Left kidney (tissue), 2 donors: ENCODE results near the gene MAP3K5. TPM values are rescaled to one million over a fixed set of nuclear protein-coding genes. Genes with fewer than 3 reads are reported as not detected.
A peak's percentile ranks its signal among the peaks of the same experiment; 100 is the strongest.

Experiments used
- DNase-seq: peaks from one replicate; pipeline ENCODE4 v3.0.0-alpha.2; 2013
- polyA plus RNA-seq: library from polyadenylated mRNA; unstranded; fragments of 120-200 nt; gene quantifications from one replicate; pipeline ENCODE4 v1.2.1, GENCODE V29; 2013; ENCODE audit not compliant: insufficient read length

Gene MAP3K5
- polyA plus RNA-seq, 1 donor: 7.4 TPM

DNA sequence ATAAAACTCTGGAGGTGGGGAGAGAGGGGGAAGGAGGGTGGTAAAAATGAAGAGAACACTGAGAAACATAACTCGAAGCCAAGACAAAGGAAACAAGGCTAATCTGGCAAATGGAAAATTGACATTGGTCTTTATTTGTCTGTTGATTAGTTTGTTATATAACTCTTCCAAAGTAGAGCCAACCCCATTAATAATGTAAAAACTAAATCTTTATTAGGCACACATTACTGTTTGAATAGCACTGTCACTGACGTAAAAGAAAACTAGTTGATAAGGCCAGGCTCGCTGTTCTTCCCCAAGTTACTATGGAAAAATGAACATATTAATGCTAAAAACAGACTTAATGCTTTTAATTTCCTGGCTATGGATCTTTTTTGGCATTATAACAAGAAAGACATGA is 110.0 kb downstream of the MAP3K5 start:
- no peak for DNase-seq

DNA sequence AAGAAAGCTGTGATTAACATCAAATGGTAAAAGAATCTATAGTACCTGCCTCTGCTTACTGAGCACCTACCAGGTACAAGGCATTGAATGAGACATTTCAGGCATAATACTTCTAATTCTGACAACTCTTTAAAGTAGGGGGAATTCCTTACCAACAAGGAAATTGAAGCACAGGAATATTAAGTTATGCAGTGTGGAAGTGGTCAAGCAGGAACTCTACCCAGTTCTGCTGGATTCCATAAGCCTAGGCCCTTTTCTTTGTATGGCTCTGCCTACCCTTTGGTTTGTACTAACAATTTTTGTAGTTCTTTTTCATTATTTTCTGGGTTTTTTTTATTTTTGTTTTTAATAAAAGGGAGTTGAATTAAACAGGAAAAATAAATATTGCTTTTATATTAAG is 114.5 kb downstream of the MAP3K5 start:
- peak; percentile 25 for DNase-seq

GRCh38 chr6:136677344-136677743 is 114.9 kb downstream of the MAP3K5 start:
- DNase-seq: no peak

DNA sequence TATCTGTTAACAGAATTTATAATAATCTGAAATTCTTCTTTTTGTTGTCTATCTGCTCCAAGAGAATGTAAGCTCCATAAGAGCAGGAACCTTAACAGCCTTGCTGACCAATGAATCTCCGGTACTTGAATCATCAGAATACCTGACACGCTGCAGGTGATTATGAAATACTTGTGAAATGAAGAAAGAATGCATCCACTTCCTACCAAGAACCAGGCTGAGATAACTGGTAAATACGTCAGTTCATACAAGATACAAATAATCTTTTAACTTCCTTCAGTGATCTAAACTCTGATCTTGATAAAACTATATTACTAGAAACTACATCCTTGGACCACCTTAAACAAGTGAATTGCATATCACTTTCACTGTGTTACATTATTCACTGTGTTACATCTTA is 116.2 kb downstream of the MAP3K5 start:
- no peak for DNase-seq

DNA sequence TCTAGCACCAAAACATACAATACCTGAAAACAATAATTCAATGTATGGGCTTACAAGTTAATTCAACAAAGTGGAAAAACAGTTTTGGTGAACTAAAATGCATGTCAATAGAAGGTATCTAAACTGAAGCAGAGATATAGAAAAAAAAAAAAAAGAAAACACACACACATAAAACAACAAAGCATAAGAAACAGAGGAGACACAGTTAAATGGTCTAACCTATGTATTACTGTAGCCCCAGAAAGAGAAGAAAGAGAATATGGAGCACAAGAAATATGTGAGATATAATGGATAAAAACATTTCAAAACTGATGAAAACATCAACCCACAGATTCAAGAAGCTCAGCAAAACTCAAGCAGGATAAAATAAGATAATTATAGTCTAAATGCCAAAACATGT is 118.7 kb downstream of the MAP3K5 start:
- no peak for DNase-seq

- no peak for DNase-seq
Measured at GRCh38 chr6:136672144-136672543, 120.1 kb downstream of the MAP3K5 start.

DNA sequence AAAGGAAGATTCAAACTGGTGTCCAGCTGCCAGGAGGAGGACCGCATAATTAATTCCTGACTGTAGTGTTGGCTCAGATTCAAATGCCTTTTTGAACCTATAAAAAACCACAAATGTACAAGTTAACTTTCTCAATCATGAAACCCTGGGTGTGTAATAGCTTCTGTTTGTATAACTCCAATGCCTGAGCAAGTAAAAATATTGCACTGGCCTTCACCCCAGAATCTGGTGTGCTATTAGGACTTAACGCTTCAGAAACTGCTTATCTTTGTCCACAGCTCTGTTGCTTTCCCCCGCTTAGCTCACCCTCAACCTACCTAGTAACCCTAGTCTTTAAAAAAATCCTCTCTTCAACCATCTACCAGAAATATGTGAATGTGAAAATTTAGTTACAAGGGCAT is 123.0 kb downstream of the MAP3K5 start:
- DNase-seq: peak; percentile 12

GRCh38 chr6:136668571-136668970 is 123.7 kb downstream of the MAP3K5 start:
- no peak for DNase-seq

GRCh38 chr6:136666041-136666440 is 126.2 kb downstream of the MAP3K5 start:
- DNase-seq: no peak

DNA sequence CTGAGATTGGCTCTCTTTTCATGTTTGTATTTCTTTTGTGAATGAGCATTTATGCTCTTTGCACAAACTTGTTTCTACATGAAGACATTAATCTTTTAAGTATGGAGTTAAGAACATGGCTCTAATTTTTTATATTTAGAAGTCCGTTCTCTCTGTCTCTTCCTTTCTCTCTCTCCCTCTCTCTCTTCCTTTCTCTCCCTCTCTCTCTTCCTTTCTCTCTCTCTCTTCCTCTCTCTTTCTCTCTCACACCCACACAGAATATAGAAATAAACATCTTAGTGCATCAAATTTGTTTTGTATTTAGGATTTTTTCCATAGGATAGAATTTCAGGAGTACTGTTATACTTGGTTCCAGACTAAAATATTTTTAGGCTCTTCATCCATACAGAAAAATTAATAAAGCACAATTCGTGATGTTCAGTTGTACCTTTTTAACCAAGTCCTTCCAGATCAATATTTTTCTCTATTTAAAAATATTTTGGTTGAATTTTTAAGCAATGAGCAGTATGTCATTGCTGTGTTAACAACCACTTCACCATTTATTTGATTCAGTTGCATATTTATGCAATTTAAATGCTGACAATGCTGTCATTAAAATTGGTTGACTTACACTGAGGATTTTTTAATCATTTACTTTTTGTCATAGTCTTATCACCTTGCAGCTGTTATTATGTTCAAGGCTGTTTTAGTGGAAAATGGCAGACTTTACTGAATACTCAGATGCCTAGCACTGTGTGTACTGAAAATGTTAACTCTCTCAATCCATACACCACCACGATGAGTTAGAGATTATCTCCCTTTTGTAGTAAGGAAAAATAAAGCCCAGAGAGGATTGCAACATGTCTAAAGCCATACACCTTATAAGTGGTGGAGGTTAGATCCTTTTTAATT is 129.7 kb downstream of the MAP3K5 start:
- no peak for DNase-seq

GRCh38 chr6:136660727-136661126 is 131.6 kb downstream of the MAP3K5 start:
- DNase-seq: no peak

- DNase-seq: no peak
Measured at GRCh38 chr6:136659991-136660499, 132.2 kb downstream of the MAP3K5 start.

DNA sequence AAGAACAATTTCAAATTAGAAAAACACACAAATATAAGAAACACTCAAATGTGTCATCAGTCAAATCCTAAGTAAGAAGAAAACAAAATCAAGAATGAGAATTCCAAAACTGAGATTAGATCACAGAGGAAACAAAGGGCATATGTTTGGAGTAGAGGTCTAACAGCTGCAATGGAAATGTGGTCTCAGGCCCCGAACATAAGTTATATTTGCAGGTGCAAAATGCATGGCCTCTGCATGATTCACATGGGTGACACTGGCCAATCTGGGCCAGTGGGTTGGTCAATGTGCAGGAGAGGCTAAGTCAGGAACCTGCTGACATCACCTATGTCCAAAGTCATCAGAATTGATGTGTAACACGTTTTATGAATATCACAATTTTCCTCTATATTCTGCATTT is 133.6 kb downstream of the MAP3K5 start:
- DNase-seq: no peak

GRCh38 chr6:136657666-136658065 is 134.6 kb downstream of the MAP3K5 start:
- no peak for DNase-seq

DNA sequence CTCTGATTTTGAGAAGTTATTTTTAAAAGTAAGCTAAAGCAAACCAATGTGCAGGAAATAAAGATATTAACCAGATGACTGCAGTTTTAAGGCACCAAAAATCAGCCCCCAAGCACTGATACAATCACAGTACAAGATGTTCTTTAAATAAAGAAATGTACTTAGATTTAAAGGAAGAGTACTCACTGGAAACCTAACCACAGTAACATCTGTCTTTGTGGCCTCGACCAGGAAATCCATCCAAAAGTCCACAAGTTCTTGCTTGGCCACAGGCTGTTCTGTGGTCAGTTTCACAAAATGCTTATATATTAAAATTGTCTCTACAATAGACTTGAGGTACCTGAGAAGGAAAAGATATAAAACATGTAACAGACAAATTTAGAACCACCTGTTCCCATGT is 136.2 kb downstream of the MAP3K5 start:
- DNase-seq: no peak

- no peak for DNase-seq
Measured at GRCh38 chr6:136655239-136656014, 136.8 kb downstream of the MAP3K5 start.

- DNase-seq: no peak
Measured at GRCh38 chr6:136654086-136654485, 138.2 kb downstream of the MAP3K5 start.

- no peak for DNase-seq
Measured at GRCh38 chr6:136652656-136653055, 139.6 kb downstream of the MAP3K5 start.

DNA sequence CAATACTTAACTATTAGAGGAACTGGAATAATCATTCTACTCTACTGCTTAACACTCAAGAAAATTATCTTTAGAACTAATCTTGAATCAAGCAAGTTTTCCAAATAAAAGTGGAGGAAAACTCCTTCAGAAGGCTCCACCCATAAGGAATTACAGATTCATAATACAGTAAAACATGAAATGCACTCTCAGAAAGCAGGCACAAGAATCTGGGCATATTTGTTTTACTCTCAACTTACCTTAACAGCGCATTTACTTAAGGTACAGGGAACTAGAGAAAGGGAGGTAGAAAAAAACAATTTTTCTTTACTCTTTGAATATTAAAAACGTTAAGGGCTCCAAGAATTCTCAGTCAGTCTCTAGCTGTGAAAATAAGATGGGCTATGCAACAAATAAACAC is 140.3 kb downstream of the MAP3K5 start:
- DNase-seq: no peak

DNA sequence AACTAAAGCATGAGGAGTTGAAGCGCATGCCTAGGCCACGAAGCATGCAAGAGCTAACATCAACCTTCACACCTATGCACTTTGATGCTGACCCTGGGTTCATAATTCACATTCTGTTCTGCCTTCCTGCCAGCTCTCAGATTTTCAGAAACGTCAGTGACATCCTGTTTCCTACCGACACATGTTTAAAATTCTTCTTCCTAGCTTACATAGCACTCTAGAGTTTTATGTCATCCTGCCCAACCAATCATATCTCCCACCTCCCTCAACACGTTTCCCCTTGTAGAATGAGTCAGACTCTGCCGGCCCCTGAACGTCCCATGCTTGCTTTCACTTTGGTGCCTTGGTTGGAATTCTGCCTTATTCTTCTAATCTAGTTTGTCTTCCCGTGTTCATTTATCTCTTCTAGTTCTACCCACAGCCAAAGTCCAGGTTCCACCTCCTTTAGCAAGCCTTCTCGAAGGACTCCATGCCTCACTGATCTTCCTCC is 144.9 kb downstream of the MAP3K5 start:
- DNase-seq: no peak

- no peak for DNase-seq
Measured at GRCh38 chr6:136646377-136646776, 145.9 kb downstream of the MAP3K5 start.

- DNase-seq: no peak
Measured at GRCh38 chr6:136644597-136644952, 147.7 kb downstream of the MAP3K5 start.
